Activated gamma-delta T cell treated with Interleukin-2 at 50 U/mL for 16 hours (primary cell): Measurements from ENCODE around the gene GNB2.
"Not testable (repeated sequence)": the region's sequence is repeated elsewhere in the genome, so short reads cannot be mapped to it uniquely, and the experiment has no call there.

ENCODE experiments used
- DNase-seq: peaks from one replicate; pipeline ENCODE4 v3.0.0-alpha.2; 2020

The GNB2 gene

GRCh38 chr7:100705320-100705752, 31.8 kb downstream of the GNB2 start:
- DNase-seq = peak; percentile 79

- peak; percentile 98 for DNase-seq
Measured at GRCh38 chr7:100705753-100706671, 32.5 kb downstream of the GNB2 start, which contains the start of gene POP7. POP7 (plus strand) TSS chr7:100706121; CDS start chr7:100706831, 710 bp downstream.

- no peak for DNase-seq
Measured at GRCh38 chr7:100706672-100707311, 33.3 kb downstream of the GNB2 start.

- DNase-seq = no peak
Measured at GRCh38 chr7:100708395-100708794, 34.9 kb downstream of the GNB2 start.

GRCh38 chr7:100710452-100710851, 36.9 kb downstream of the GNB2 start:
- no peak for DNase-seq

GRCh38 chr7:100711369-100711768, 37.8 kb downstream of the GNB2 start:
- no peak for DNase-seq

- no peak for DNase-seq
Measured at GRCh38 chr7:100714725-100715124, 41.2 kb downstream of the GNB2 start.

- DNase-seq = not testable (repeated sequence)
Measured at GRCh38 chr7:100717073-100717472, 43.5 kb downstream of the GNB2 start.

- no peak for DNase-seq
Measured at GRCh38 chr7:100719523-100720278, 46.2 kb downstream of the GNB2 start.

- no peak for DNase-seq
Measured at GRCh38 chr7:100720279-100720670, 46.7 kb downstream of the GNB2 start, which contains the start of gene EPO. EPO (plus strand) TSS chr7:100720468; CDS start chr7:100720981, 513 bp downstream.

- DNase-seq = no peak
Measured at GRCh38 chr7:100720671-100721504, 47.3 kb downstream of the GNB2 start.

GRCh38 chr7:100721505-100721812, 47.9 kb downstream of the GNB2 start:
- no peak for DNase-seq

- no peak for DNase-seq
Measured at GRCh38 chr7:100722480-100723212, 49.1 kb downstream of the GNB2 start.

- DNase-seq = no peak
Measured at GRCh38 chr7:100723732-100724275, 50.3 kb downstream of the GNB2 start.

GRCh38 chr7:100724364-100724763, 50.8 kb downstream of the GNB2 start:
- not testable (repeated sequence) for DNase-seq

GRCh38 chr7:100726996-100727761, 53.6 kb downstream of the GNB2 start:
- DNase-seq = no peak

- DNase-seq = no peak
Measured at GRCh38 chr7:100728196-100728595, 54.7 kb downstream of the GNB2 start.
